Pancreas (tissue), 10 donors: ENCODE data around the gene RICTOR. TPM values are rescaled to one million over a fixed set of nuclear protein-coding genes. Genes with fewer than 3 reads are reported as not detected.

ENCODE experiments used
- ATAC-seq, 4 donors: fragments of 200-7000 bp; cut with Tn5 transposase; one replicate each; pipeline versions ENCODE4 v1.8.0 to v1.9.1; 2020; ENCODE audit warnings: mild to moderate bottlenecking in 4 of 4, moderate library complexity in 4 of 4
- DNase-seq, 6 donors: peaks; one replicate each; pipeline ENCODE4 v3.0.0-alpha.2; 2020
- FAIRE-seq: peaks from 2 replicates; lab custom pipeline; 2012; peaks lifted over from hg19 to GRCh38; lab: Jason Lieb, UNC
- H3K27ac ChIP-seq, 4 donors: fragments of 200-600 bp; sonication (generic); 1 replicate in 3 of 4; 2 replicates in 1 of 4; pipeline versions ENCODE4 v1.5.0 to v1.8.0; 2020
- H3K27me3 ChIP-seq, 4 donors: fragments of 200-600 bp; one replicate each; pipeline ENCODE4 v1.8.0; 2021
- H3K36me3 ChIP-seq, 3 donors: fragments of 200-600 bp; sonication (generic) in 1 of 3; one replicate each; pipeline versions ENCODE4 v1.5.0 to v1.8.0; 2020 to 2021
- H3K4me1 ChIP-seq, 3 donors: fragments of 200-600 bp; one replicate each; pipeline ENCODE4 v1.8.0; 2021
- H3K4me3 ChIP-seq, 4 donors: fragments of 200-600 bp; sonication (generic) in 2 of 4; one replicate each; pipeline versions ENCODE4 v1.5.0 to v1.8.0; 2020 to 2021
- H3K9me3 ChIP-seq, 4 donors: fragments of 200-600 bp; one replicate each; pipeline ENCODE4 v1.8.0; 2021
- WGBS, 2 donors: extraction: QIAGEN DNeasy Blood & Tissue Kit; methylation state at CpG; one replicate each; pipeline ENCODE4 v1.1.7; 2013; 5-methylcytosine and 5-hydroxymethylcytosine counted together
- intact Hi-C, 3 donors: fragments of 100-400 bp; cut with DNase I; formaldehyde crosslinking; loops; one replicate each; pipeline versions ENCODE4 v1.11.1 to v1.14.2; 2022
- polyA plus RNA-seq, 2 donors: library from polyadenylated mRNA; stranded (reverse); fragments of 200-250 nt; gene quantifications; one replicate each; pipeline ENCODE4 v1.2.3, GENCODE V29; 2013
- total RNA-seq, 6 donors: library from RNA; stranded (reverse); fragmentation: NEBNext Ultra II Directional in 4 of 6; extraction: Animal tissue kit (Norgen Biotek cat#: 25700) in 4 of 6; gene quantifications; one replicate each; pipeline versions ENCODE4 v1.2.1 to v1.2.4, GENCODE V29; 2021 to 2023
- TF ChIP-seq, protein P1 (sequence below), 4 donors: fragments of 200-600 bp; sonication (generic) in 3 of 4; IDR thresholded peaks; one replicate each; pipeline versions ENCODE4 v1.5.0 to v1.8.0; 2021; ENCODE audit warnings: antibody characterized with exemption in 4 of 4
- donor health status: healthy with polysubstance abuse.
- donor health status: DM: no; HTN: no; CAD: no; lungs with moderate emphysema.
- donor health status: DM: no; HTN: no; CAD: no.
- donor health status: control.
- donor health status: control.
- donor health status: Bipolar disorder and iron deficiency.
- donor health status: DM: yes; HTN: yes; CAD: no.
- donor health status: DM: no; HTN: no; CAD: no.
- donor health status: DM: no; HTN: no; CAD: no.
- donor health status: DM: yes; HTN: yes; CAD: no.

The RICTOR gene
- total and polyA plus RNA-seq, 8 donors = 4.2 to 23.0 (median 14.1) TPM

DNA sequence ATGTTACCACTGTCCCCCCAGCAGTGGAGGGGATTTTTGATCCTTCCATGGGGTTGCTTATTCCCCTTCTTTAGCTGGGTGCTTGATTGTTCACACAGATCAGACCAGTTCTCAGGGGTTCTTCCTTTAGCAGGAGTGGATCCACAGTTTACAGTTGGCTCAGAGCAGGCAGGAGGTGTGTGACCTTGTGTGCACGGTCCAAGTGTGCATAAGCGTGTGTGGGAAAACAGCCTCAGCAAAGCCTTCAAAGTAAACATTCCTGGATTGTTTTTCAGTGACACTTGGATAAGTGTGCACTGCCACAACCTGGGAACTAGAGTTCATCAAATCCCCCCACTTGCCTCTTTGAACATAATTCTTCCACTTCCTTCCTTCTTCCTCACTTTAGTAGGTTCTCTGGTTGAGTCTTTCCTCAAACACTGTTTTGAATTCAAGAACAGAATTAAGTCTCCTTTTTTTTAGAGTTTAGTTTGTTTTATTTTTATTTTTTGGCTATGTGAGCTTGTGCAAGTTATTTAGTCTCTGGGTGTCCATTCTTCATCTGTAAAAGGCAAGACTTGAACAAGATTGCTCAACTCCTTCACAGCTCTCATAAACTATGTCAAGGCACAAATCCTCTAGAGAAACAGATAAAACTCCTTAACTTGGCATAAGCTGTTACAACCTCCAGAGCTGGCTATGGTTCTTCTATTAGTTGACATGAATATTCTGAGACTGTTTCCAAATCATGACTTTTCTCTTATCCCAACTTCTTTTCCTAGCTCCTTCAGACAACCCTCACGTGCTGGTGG is 150.3 kb downstream of the RICTOR start:
- TF ChIP-seq, protein P1, sequence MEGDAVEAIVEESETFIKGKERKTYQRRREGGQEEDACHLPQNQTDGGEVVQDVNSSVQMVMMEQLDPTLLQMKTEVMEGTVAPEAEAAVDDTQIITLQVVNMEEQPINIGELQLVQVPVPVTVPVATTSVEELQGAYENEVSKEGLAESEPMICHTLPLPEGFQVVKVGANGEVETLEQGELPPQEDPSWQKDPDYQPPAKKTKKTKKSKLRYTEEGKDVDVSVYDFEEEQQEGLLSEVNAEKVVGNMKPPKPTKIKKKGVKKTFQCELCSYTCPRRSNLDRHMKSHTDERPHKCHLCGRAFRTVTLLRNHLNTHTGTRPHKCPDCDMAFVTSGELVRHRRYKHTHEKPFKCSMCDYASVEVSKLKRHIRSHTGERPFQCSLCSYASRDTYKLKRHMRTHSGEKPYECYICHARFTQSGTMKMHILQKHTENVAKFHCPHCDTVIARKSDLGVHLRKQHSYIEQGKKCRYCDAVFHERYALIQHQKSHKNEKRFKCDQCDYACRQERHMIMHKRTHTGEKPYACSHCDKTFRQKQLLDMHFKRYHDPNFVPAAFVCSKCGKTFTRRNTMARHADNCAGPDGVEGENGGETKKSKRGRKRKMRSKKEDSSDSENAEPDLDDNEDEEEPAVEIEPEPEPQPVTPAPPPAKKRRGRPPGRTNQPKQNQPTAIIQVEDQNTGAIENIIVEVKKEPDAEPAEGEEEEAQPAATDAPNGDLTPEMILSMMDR (IDR thresholded peaks at IDR 0.05) = no peak

DNA sequence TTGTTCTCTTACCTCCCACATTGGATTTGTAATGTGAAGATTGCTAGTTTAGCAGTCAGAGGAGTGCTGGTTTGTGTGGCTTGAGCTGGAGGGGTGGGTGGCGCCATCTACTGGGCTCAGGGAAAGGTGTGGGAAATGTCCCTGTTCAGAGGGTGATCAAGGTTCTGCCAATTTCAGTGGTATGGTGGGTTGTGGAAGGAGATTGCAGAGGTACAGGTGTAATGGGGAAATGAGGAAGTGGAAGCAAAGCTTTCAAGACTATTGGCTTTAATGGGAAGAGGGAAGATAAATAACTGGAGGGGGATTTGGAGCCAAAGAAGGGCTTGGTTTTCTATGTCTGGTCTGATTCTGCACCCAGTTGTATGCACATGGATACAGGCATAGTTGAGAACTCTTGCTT is 152.0 kb downstream of the RICTOR start:
- Histone ChIP-seq H3K36me3 (peaks cover 0 to 3% (median 0%) of the 10 kb centered on the region in 3 donors), H3K4me3 (no peak overlapping the region), H3K4me1 (peaks cover 7% of the 10 kb centered on the region in 3 donors), H3K27ac (no peak overlapping the region), H3K9me3 (no peaks in the 10 kb centered on the region), H3K27me3 (no peaks in the 10 kb centered on the region)
- intact Hi-C loops = loop anchor here in 1 of 3 donors (10.0 kb wide), 1 partner anchor 87 kb away; no protein-coding TSS in a partner anchor
- FAIRE-seq (no peak), DNase-seq (peak in 5 of 6 donors; percentile 25 to 65 (median 59)), ATAC-seq (peak; percentile 69 to 95 (median 86))
- TF ChIP-seq, protein P1 (IDR thresholded peaks at IDR 0.05) = peak; percentile 51 to 72 (median 64)
- WGBS, 2 donors = 10 to 32% methylated on average over 1 of the region's 1 CpG

More for the DNA sequence above, 150.3 kb downstream of the RICTOR start:
- Histone ChIP-seq H3K27ac (no peak overlapping the region), H3K27me3 (no peaks in the 10 kb centered on the region), H3K9me3 (no peaks in the 10 kb centered on the region), H3K4me1 (peaks cover 5 to 8% (median 6%) of the 10 kb centered on the region in 3 donors), H3K4me3 (no peak overlapping the region), H3K36me3 (peaks cover 0 to 3% (median 0%) of the 10 kb centered on the region in 3 donors)
- intact Hi-C loops = loop anchor here in 1 of 3 donors (10.0 kb wide), 1 partner anchor 89 kb away; no protein-coding TSS in a partner anchor
- WGBS, 2 donors = 49 to 51% methylated on average over 3 of the region's 3 CpGs
- FAIRE-seq (no peak), DNase-seq (no peak), ATAC-seq (peak in 2 of 4 donors; percentile 25 to 34)

DNA sequence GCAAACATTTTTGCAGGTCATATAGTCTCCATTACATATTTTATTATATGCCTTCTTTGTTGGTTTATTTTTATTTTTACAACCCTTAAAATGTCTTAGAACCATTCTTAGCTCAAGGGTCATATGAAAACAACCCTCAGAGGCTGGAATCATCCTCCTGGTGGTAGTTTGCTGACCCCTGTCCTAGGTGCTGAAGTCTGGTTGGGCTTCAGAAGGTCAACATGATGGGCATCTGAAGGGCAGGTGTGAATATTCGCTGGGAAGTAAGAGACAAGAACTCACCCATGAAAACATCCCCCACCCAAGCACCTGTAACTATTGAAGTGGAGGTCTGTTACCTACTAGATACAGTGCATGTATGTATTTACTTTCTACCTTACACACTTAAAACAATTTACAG is 153.0 kb downstream of the RICTOR start:
- DNase-seq (no peak), ATAC-seq (peak in 1 of 4 donors; percentile 36), FAIRE-seq (no peak)
- TF ChIP-seq, protein P1 (IDR thresholded peaks at IDR 0.05) = no peak
- intact Hi-C loops = loop anchor here in 1 of 3 donors (10.0 kb wide), 1 partner anchor 86 kb away; no protein-coding TSS in a partner anchor
- Histone ChIP-seq H3K4me1 (peaks cover 7% of the 10 kb centered on the region in 3 donors), H3K9me3 (no peaks in the 10 kb centered on the region), H3K27me3 (no peaks in the 10 kb centered on the region), H3K27ac (no peak overlapping the region), H3K4me3 (no peak overlapping the region), H3K36me3 (peaks cover 0 to 3% (median 0%) of the 10 kb centered on the region in 3 donors)
- WGBS, 2 donors = 65 to 68% methylated on average over 1 of the region's 1 CpG

DNA sequence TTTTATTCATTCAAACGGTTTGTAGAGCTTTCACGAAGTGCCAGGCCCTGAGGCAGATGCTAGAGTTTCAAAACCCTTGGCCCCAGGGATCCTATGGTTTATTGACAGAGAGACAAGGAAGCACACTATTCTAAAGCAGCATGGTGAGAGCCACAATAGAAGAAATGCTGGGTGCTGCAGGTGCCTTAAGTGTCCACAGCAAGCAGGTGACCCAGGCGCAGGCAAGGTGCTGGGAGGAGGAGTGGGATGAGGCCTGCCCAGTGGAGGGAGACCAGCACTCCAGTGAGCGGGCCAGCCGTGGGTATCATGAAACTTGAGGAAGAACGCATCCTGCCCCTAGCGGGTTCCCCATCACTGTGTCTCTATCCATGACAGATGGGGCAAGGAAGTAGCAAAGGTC is 157.4 kb downstream of the RICTOR start:
- no peak overlapping the region for H3K4me3 ChIP-seq
- no peak overlapping the region for H3K27ac ChIP-seq
- intact Hi-C loops = no loop called here
- H3K4me1 ChIP-seq = peaks cover 7% of the 10 kb centered on the region in 3 donors
- DNase-seq (no peak), FAIRE-seq (no peak), ATAC-seq (no peak)
- H3K36me3 ChIP-seq = peaks cover 0 to 3% (median 0%) of the 10 kb centered on the region in 3 donors
- TF ChIP-seq, protein P1 (IDR thresholded peaks at IDR 0.05) = no peak
- WGBS, 2 donors = 77 to 85% methylated on average over 7 of the region's 7 CpGs
- H3K27me3 ChIP-seq = no peaks in the 10 kb centered on the region
- H3K9me3 ChIP-seq = no peaks in the 10 kb centered on the region
